Activated CD8-positive, alpha-beta T cell treated with anti-CD3 and anti-CD28 coated beads for 36 hours (primary cell): Measurements from ENCODE around the gene PTPRG. TPM values are rescaled to one million over a fixed set of nuclear protein-coding genes. Genes with fewer than 3 reads are reported as not detected.

Source experiments
- ATAC-seq: fragments of 200-7000 bp; cut with Tn5 transposase; one replicate; pipeline ENCODE4 v1.10.0; 2021; ENCODE audit warnings: mild to moderate bottlenecking, moderate library complexity
- CTCF ChIA-PET: fragments of 350-600 bp; sonication (Branson Sonifier 250); formaldehyde crosslinking; loops from one replicate; lab custom pipeline; 2021; ENCODE audit warnings: antibody characterized with exemption; lab: Charles Lee
- POLR2A ChIA-PET: fragments of 350-600 bp; sonication (Branson Sonifier 250); formaldehyde crosslinking; loops from one replicate; lab custom pipeline; 2021; ENCODE audit warnings: antibody characterized with exemption; lab: Charles Lee
- DNase-seq: peaks from one replicate; pipeline ENCODE4 v3.0.0-alpha.2; 2020
- H3K27ac Mint-ChIP-seq: one replicate; pipeline ENCODE4 v1.8.0; 2021; ENCODE audit warnings: mild to moderate bottlenecking, mixed read lengths
- H3K27me3 Mint-ChIP-seq: one replicate; pipeline ENCODE4 v1.8.0; 2021; ENCODE audit warnings: mixed read lengths
- H3K36me3 Mint-ChIP-seq: one replicate; pipeline ENCODE4 v1.8.0; 2021; ENCODE audit warnings: low read depth, mixed read lengths
- H3K4me1 Mint-ChIP-seq: one replicate; pipeline ENCODE4 v1.8.0; 2021; ENCODE audit warnings: low read depth, mixed read lengths
- H3K4me3 Mint-ChIP-seq: one replicate; pipeline ENCODE4 v1.8.0; 2021; ENCODE audit warnings: mild to moderate bottlenecking, moderate library complexity, mixed read lengths
- H3K9me3 Mint-ChIP-seq: one replicate; pipeline ENCODE4 v1.8.0; 2021; ENCODE audit warnings: mixed read lengths
- intact Hi-C: fragments of 100-400 bp; cut with micrococcal nuclease; formaldehyde crosslinking; loops from one replicate; pipeline ENCODE4 v1.10.0; 2022
- total RNA-seq, 2 experiments: library from RNA; stranded (reverse); gene quantifications; one replicate each; pipeline ENCODE4 v1.2.3, GENCODE V29; 2021
- TF ChIP-seq, protein P1 (sequence below): fragments of 200-600 bp; IDR thresholded peaks from one replicate; pipeline ENCODE4 v1.8.0; 2022; ENCODE audit warnings: antibody characterized with exemption, mild to moderate bottlenecking

The PTPRG gene
- total RNA-seq, 2 experiments from 2014 or later, result not detected

- ChIA-PET POLR2A (interaction anchor here (0.6 kb wide), 1 partner anchor 227 kb away, joined by 3 read pairs; no protein-coding TSS in a partner anchor), CTCF (no interaction called here)
- intact Hi-C loops, result no loop called here
- Mint-ChIP-seq H3K36me3 (no peaks in the 10 kb centered on the region), H3K9me3 (peaks cover 2% of the 10 kb centered on the region), H3K27ac (no peak overlapping the region), H3K4me3 (no peak overlapping the region), H3K4me1 (no peaks in the 10 kb centered on the region), H3K27me3 (peaks cover 6% of the 10 kb centered on the region)
- ATAC-seq (no peak), DNase-seq (no peak)
- TF ChIP-seq, protein P1, sequence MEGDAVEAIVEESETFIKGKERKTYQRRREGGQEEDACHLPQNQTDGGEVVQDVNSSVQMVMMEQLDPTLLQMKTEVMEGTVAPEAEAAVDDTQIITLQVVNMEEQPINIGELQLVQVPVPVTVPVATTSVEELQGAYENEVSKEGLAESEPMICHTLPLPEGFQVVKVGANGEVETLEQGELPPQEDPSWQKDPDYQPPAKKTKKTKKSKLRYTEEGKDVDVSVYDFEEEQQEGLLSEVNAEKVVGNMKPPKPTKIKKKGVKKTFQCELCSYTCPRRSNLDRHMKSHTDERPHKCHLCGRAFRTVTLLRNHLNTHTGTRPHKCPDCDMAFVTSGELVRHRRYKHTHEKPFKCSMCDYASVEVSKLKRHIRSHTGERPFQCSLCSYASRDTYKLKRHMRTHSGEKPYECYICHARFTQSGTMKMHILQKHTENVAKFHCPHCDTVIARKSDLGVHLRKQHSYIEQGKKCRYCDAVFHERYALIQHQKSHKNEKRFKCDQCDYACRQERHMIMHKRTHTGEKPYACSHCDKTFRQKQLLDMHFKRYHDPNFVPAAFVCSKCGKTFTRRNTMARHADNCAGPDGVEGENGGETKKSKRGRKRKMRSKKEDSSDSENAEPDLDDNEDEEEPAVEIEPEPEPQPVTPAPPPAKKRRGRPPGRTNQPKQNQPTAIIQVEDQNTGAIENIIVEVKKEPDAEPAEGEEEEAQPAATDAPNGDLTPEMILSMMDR, result no peak
Measured at GRCh38 chr3:61924090-61924735, 362.8 kb downstream of the PTPRG start.

DNA sequence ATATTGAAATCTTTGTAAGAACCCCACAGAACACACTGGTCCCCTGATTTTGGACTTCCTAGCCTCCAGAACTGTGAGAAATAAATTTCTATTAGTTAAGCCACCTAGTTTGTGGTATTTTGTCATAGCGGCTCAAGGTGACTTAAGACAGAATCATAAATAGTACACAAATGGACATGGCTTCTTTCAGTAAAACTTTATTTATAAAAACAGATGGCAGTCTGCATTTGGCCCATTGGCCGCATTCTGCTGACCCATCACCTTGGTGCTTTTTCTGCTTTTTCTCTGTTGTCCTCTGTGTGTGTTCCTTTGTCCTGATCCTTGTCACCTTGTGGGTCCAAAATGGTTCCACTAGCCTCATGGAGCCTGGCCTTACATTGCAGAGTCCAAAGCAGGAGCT lies 363.6 kb downstream of the PTPRG start:
- Mint-ChIP-seq H3K9me3 (peaks cover 2% of the 10 kb centered on the region), H3K4me3 (no peak overlapping the region), H3K27ac (no peak overlapping the region), H3K27me3 (peaks cover 6% of the 10 kb centered on the region), H3K36me3 (no peaks in the 10 kb centered on the region), H3K4me1 (no peaks in the 10 kb centered on the region)
- intact Hi-C loops, result no loop called here
- CTCF ChIA-PET, result no interaction called here
- POLR2A ChIA-PET, result no interaction called here
- no peak for DNase-seq
- no peak for ATAC-seq
- TF ChIP-seq, protein P1, result no peak

GRCh38 chr3:61925721-61926120 lies 364.4 kb downstream of the PTPRG start:
- CTCF ChIA-PET, result no interaction called here
- Mint-ChIP-seq H3K36me3 (no peaks in the 10 kb centered on the region), H3K4me3 (no peak overlapping the region), H3K27ac (no peak overlapping the region), H3K4me1 (no peaks in the 10 kb centered on the region), H3K9me3 (peaks cover 2% of the 10 kb centered on the region), H3K27me3 (peaks cover 6% of the 10 kb centered on the region)
- ATAC-seq, result no peak
- DNase-seq, result no peak
- TF ChIP-seq, protein P1, result no peak
- intact Hi-C loops, result no loop called here
- POLR2A ChIA-PET, result no interaction called here

GRCh38 chr3:61926923-61927322 lies 365.6 kb downstream of the PTPRG start:
- H3K27me3 Mint-ChIP-seq, result peaks cover 6% of the 10 kb centered on the region
- H3K9me3 Mint-ChIP-seq, result peaks cover 2% of the 10 kb centered on the region
- H3K4me1 Mint-ChIP-seq, result no peaks in the 10 kb centered on the region
- H3K4me3 Mint-ChIP-seq, result no peak overlapping the region
- DNase-seq, result no peak
- ChIA-PET CTCF (interaction anchor here (1.6 kb wide), 1 partner anchor 9 kb away, joined by 9 read pairs; no protein-coding TSS in a partner anchor), POLR2A (no interaction called here)
- no peaks in the 10 kb centered on the region for H3K36me3 Mint-ChIP-seq
- H3K27ac Mint-ChIP-seq, result no peak overlapping the region
- ATAC-seq, result no peak
- TF ChIP-seq, protein P1, result no peak
- intact Hi-C loops, result no loop called here

- H3K4me3 Mint-ChIP-seq, result no peak overlapping the region
- CTCF ChIA-PET, result interaction anchor here (1.6 kb wide), 1 partner anchor 9 kb away, joined by 9 read pairs; no protein-coding TSS in a partner anchor
- no peak for ATAC-seq
- DNase-seq, result no peak
- TF ChIP-seq, protein P1, result no peak
- intact Hi-C loops, result no loop called here
- POLR2A ChIA-PET, result no interaction called here
- H3K36me3 Mint-ChIP-seq, result no peaks in the 10 kb centered on the region
- H3K4me1 Mint-ChIP-seq, result no peaks in the 10 kb centered on the region
- H3K9me3 Mint-ChIP-seq, result peaks cover 2% of the 10 kb centered on the region
- no peak overlapping the region for H3K27ac Mint-ChIP-seq
- peaks cover 6% of the 10 kb centered on the region for H3K27me3 Mint-ChIP-seq
Measured at GRCh38 chr3:61927332-61927731, 366.0 kb downstream of the PTPRG start.
